ENCODE measurements around the gene ANO3. TPM values are rescaled to one million over a fixed set of nuclear protein-coding genes. Genes with fewer than 3 reads are reported as not detected.
"Not testable (repeated sequence)": the region's sequence is repeated elsewhere in the genome, so short reads cannot be mapped to it uniquely, and the experiment has no call there.

Gene ANO3
- not detected for polyA plus RNA-seq (2012; ENCODE audit: insufficient read depth, insufficient read length)

DNA sequence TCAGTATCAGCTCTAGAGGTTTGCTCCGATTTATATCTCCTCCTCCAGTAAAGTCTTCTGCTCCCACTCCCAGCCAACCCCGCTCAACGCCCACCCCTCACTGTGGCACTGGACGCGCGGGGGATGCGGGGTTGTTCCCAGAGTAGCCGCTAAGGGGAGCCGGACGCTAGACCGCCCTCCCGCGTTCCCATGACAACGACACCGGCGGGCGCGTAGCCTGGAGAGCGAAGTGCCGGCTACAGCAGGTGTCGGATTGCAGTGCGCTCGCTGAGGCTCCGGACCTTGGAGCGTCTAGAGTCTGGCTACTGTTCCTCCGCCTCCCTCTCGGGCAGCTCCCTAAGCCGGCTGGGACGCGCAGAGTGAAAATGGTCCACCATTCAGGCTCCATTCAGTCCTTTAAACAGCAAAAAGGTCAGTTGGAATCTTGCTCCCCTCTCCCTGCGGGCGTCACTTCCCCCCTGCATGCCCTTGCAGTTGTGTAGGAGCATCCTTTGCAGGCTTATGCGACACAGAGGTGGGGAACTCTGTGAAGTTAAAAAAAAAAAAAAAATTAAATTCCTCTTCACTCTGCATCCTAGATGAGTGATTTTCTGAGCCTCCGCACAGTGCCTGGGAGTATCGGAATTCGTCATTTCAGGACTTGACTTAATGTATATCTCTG is at the start of gene ANO3:
Gene ANO3 (plus strand): TSS at position 220 of the 661 bp plus-strand sequence. CDS start 146 bp downstream, at position 366.
- DNase-seq (ENCODE audit: low read depth, low spot score): no peak
- no peak within 1 kb of the TSS for H3K4me3 ChIP-seq (ENCODE audit: low read length)

DNA sequence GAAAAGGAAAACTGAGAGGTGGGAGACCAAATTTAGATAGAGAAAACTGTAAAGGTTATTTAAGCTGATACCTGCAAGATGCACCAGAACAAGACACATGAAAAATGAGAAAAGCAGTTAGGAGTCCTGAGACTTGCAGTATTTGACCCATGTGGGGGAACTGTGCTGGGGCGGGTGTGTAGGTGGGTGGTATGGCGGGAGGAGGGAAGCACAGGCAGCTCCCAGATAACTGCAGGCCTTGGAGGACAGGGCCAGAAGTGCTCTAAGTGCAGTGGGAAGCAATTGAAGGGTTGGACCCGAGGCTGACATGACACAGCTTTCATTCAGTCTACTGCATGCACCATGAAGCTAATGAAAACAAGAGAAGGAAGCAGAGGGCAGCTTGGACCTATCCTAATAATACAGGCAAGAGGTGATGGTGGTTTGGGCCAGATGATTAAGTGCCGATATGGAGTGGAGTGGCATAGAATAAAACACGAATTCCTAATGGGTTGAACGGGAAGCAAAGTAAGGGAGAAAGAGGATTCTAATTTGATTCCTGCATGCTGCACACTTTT is 48.0 kb upstream of the ANO3 start:
- no peak overlapping the region for H3K4me3 ChIP-seq (ENCODE audit: low read length)
- DNase-seq (ENCODE audit: low read depth, low spot score): no peak

- no peak overlapping the region for H3K4me3 ChIP-seq (ENCODE audit: low read length)
- no peak for DNase-seq (ENCODE audit: low read depth, low spot score)
These were observed 46.3 kb upstream of the ANO3 start for GRCh38 chr11:26285608-26286007.

- no peak overlapping the region for H3K4me3 ChIP-seq (ENCODE audit: low read length)
These were observed 45.4 kb upstream of the ANO3 start for GRCh38 chr11:26286472-26287066.

GRCh38 chr11:26287067-26287518 is 44.8 kb upstream of the ANO3 start:
- H3K4me3 ChIP-seq (ENCODE audit: low read length): no peak overlapping the region
- no peak for DNase-seq (ENCODE audit: low read depth, low spot score)

More at GRCh38 chr11:26286472-26287066, 45.4 kb upstream of the ANO3 start:
- peak; percentile 15 for DNase-seq (ENCODE audit: low read depth, low spot score)

DNA sequence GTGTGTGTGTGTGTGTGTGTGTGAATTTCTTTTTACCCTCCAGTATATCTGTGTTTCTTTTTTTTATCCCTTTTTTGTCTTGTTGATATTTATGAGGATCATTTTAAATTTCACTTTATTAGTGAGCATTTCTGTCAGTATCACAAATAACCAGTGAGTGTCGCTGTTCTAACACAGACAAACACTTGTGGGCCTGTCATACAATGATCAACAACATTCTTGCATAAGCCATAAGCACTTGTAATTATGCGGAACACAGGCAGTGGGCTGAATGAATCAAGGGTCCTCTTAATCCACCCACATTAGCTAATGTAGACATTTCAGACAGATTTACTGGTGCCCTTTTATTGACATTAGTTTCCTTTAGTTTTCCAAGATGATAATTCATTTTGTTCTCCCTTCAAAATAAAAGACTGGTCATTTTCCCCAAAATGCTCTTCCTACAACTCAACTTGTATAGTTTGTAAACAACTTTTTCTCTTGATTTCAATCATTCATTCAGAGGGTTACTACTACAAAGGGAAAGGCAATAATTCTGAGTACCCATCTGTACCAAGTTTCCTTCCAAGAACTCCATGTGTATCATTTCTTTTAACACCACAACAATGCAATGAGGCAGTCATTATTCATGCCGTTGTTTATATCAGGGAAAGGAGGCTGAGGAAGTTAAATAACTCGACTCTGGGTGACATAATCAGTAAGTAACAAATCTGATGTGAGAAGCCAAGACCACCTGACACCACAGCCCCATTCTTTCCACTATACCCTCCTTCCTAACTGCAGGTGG is 34.5 kb upstream of the ANO3 start:
- no peak overlapping the region for H3K4me3 ChIP-seq (ENCODE audit: low read length)
- peak; percentile 52 for DNase-seq (ENCODE audit: low read depth, low spot score)

GRCh38 chr11:26316372-26316771 is 15.6 kb upstream of the ANO3 start:
- DNase-seq (ENCODE audit: low read depth, low spot score); H3K4me3 ChIP-seq (ENCODE audit: low read length): not testable (repeated sequence)

- H3K4me3 ChIP-seq (ENCODE audit: low read length): no peak overlapping the region
- no peak for DNase-seq (ENCODE audit: low read depth, low spot score)
These were observed 12.0 kb upstream of the ANO3 start for GRCh38 chr11:26319906-26320305.

DNA sequence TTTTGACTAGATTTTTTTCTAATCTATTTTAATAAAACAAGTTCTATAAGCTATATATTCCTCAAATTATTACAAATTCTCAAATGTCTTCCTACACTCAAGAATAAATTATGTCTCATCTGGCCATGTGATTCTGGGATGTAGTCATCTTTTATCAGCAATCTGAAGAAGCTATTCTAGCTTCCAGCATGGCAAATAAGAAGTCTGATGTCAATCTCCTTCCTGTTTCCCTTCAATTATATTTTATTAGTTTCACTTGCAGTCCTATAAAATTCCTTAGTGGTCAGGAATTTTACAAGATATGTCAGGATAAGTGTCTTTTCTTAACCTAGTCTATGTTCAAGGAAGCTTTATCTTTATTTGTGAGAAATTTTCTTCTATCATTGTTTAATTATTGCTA is 10.4 kb upstream of the ANO3 start:
- no peak for DNase-seq (ENCODE audit: low read depth, low spot score)
- H3K4me3 ChIP-seq (ENCODE audit: low read length): no peak overlapping the region

DNA sequence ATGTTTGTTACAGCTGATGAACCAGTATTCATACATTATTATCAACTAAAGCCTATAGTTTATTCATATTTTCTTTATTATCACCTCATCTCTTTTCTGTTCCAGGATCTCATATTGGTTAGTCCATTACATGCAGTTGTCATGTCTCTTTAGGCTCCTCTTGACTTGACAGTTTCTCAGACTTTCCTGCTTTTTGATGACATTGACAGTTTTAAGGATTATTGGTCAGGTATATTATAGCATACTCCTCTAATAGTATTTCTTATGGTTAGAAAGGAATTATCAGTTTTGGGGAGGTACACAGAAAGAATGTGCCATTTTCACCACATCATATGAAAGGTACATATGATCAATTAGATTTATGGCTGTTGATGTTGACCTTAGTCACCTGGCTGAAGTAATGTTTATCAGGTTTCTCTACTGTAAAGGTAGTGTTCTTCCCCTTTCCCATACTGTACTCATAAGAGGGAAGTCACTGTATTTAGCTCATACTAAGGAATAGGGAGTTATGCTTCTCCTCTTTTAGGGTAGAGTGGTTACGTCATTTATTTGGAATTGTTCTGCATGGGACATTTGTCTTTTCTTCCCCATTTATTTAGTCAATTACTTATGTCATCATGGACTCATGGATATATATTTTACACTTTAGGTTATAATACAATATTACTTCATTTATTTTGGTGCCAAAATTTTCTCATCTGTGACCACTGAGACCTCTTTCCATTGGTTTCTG is 9.4 kb upstream of the ANO3 start:
- H3K4me3 ChIP-seq (ENCODE audit: low read length): no peak overlapping the region
- no peak for DNase-seq (ENCODE audit: low read depth, low spot score)

- no peak overlapping the region for H3K4me3 ChIP-seq (ENCODE audit: low read length)
- DNase-seq (ENCODE audit: low read depth, low spot score): no peak
These were observed 8.1 kb upstream of the ANO3 start for GRCh38 chr11:26323837-26324236.

DNA sequence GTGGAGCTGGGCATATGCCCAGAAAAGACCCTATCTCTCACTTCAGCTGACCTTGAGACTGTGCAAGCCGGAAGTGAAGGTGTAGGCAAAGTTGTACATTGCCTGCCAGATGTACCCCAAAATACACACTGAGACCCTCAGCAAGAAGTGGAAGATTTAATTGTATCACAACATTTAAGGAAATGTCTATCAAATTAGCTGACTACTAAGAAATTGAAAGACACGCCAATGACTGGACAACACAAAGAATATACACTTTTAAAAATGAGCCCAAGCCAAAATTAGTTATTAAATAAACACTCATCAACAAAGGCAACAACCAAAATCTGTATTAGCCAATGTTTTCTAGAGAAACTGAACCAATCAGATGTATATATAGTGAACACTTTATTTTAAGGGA is 7.7 kb upstream of the ANO3 start:
- no peak for DNase-seq (ENCODE audit: low read depth, low spot score)
- H3K4me3 ChIP-seq (ENCODE audit: low read length): no peak overlapping the region

DNA sequence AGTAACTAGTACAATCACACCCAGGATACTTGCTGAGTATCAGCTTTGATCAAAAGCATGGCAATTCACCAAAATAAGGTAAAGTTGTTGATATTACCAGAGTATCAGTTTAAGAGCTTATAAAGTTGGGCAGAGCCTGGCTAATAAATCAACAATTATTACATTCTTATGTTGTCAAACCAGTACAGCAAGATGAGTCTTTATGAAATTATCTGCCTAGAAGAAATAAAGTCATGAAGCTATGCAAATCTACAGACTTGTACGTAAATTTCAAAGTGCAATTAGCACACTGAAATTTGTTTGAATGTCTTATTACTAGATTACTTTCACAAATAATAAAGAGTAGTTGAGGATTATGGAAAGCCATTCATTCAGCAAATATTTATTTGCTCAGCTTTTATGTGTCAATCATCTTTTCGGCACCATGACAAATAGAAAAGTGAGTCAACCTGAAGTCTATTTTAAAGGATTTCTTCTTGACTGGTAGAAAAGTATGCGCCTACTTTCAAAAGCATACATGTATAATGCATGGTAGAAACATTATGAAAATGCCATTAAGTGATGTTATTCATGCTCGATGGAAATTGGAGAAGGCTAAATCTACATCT is 5.0 kb upstream of the ANO3 start:
- DNase-seq (ENCODE audit: low read depth, low spot score): no peak
- no peak overlapping the region for H3K4me3 ChIP-seq (ENCODE audit: low read length)

GRCh38 chr11:26329206-26329605 is 2.7 kb upstream of the ANO3 start:
- no peak overlapping the region for H3K4me3 ChIP-seq (ENCODE audit: low read length)
- DNase-seq (ENCODE audit: low read depth, low spot score): no peak

- H3K4me3 ChIP-seq (ENCODE audit: low read length): no peak overlapping the region
- DNase-seq (ENCODE audit: low read depth, low spot score): no peak
These were observed 1.7 kb upstream of the ANO3 start for GRCh38 chr11:26330262-26330661.

DNA sequence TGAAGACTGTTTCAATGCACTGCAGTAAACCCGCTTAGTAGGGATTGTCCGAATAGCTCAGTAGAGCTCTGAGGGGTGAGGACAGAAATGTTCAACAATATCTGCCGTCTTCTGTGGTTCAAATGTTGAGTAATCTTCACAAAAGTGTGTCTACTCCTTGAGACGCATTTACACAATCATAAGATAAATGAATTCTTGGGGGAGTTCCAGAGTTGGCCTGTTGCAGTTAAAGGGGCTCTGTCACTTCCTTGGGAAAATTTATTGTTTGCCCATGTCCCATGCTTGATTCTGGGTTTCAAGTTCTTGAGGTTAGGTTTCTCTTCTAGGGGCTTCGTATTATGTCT is 614 bp downstream of the ANO3 start:
- no peak overlapping the region for H3K4me3 ChIP-seq (ENCODE audit: low read length)
- no peak for DNase-seq (ENCODE audit: low read depth, low spot score)

DNA sequence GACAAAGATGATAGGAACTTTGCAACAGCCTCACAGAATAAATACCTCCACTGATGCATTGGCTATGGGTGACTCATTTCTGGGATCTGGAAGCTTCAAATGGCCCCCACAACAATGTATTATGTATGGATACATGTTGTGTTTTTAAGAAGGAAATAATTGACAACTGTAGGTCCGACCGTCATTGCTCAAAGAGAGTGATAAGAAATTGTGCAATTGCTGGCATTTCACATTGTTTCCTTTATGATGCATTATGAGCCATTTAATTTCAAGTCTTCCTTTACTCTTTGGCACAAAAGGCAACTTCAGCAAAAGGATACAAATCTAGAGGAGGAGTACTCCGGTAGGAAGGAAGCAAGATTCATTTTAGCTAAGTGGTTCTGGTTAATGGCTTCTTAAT is 2.0 kb downstream of the ANO3 start:
- no peak for DNase-seq (ENCODE audit: low read depth, low spot score)
- no peak overlapping the region for H3K4me3 ChIP-seq (ENCODE audit: low read length)

- H3K4me3 ChIP-seq (ENCODE audit: low read length): no peak overlapping the region
- no peak for DNase-seq (ENCODE audit: low read depth, low spot score)
These were observed 4.0 kb downstream of the ANO3 start for GRCh38 chr11:26335903-26336302.

GRCh38 chr11:26344647-26345046 is 12.7 kb downstream of the ANO3 start:
- no peak overlapping the region for H3K4me3 ChIP-seq (ENCODE audit: low read length)
- DNase-seq (ENCODE audit: low read depth, low spot score): no peak
